Raji (cell line): ENCODE measurements around the gene DHX8.

ENCODE experiments used
- POLR2A ChIP-seq: IDR thresholded peaks from 2 replicates; pipeline ENCODE4 v1.6.1; 2011; ENCODE audit warnings: low read depth, low read length, control low read depth; ENCODE audit not compliant: insufficient read depth

The DHX8 gene

GRCh38 chr17:43456661-43457361 lies 27.0 kb upstream of the DHX8 start:
- no peak for TF ChIP-seq POLR2A

- no peak for TF ChIP-seq POLR2A
Observed at GRCh38 chr17:43457362-43457692, 26.4 kb upstream of the DHX8 start.

- no peak for TF ChIP-seq POLR2A
Observed at GRCh38 chr17:43461185-43461584, 22.6 kb upstream of the DHX8 start.

GRCh38 chr17:43463241-43463640 lies 20.5 kb upstream of the DHX8 start:
- TF ChIP-seq POLR2A: no peak

- TF ChIP-seq POLR2A: no peak
Observed at GRCh38 chr17:43464046-43464445, 19.7 kb upstream of the DHX8 start.

- no peak for TF ChIP-seq POLR2A
Observed at GRCh38 chr17:43465049-43465448, 18.7 kb upstream of the DHX8 start.

GRCh38 chr17:43467981-43468581 lies 15.7 kb upstream of the DHX8 start:
- TF ChIP-seq POLR2A: no peak

GRCh38 chr17:43468691-43469139 lies 15.1 kb upstream of the DHX8 start:
- TF ChIP-seq POLR2A: no peak

- TF ChIP-seq POLR2A: no peak
Observed at GRCh38 chr17:43469145-43469544, 14.6 kb upstream of the DHX8 start.

GRCh38 chr17:43471585-43472160 lies 12.1 kb upstream of the DHX8 start:
- TF ChIP-seq POLR2A: no peak

- TF ChIP-seq POLR2A: no peak
Observed at GRCh38 chr17:43475494-43476089, 8.2 kb upstream of the DHX8 start.

- TF ChIP-seq POLR2A: no peak
Observed at GRCh38 chr17:43477832-43478634, 5.7 kb upstream of the DHX8 start.

GRCh38 chr17:43479948-43480347 lies 3.8 kb upstream of the DHX8 start:
- TF ChIP-seq POLR2A: no peak

GRCh38 chr17:43482103-43483012 lies 1.4 kb upstream of the DHX8 start:
- TF ChIP-seq POLR2A: no peak
